T follicular helper cell (primary cell): ENCODE results near the gene ZNF287.

Experiments used
- DNase-seq: peaks from one replicate; pipeline ENCODE4 v3.0.0-alpha.2; 2020; ENCODE audit warnings: low read depth

The ZNF287 gene

DNA sequence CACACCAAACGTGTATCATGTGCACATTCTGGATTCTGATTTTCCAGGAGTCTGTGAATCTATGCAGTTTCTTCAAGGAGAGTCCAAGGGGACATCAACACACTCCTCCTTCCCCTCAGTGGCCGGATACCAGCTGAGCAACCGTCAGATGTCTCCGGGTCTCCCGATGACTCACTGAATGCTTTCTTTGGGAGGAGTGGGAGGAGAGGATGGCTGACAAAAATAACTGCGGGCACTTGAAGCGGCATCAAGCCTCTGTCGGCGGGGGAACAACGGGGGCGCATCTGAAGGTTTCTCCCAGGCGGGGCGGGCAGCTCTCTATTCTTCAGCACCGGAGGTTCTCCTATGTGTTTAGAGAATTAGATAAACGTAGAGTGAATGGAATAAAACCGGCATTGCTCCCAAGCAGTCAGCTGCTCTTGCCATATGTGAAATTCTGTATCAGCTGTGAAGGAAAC is 52.4 kb downstream of the ZNF287 start:
- no peak for DNase-seq

- no peak for DNase-seq
Measured at GRCh38 chr17:16515933-16516332, 53.1 kb downstream of the ZNF287 start.

- DNase-seq: no peak
Measured at GRCh38 chr17:16513873-16514272, 55.1 kb downstream of the ZNF287 start.

DNA sequence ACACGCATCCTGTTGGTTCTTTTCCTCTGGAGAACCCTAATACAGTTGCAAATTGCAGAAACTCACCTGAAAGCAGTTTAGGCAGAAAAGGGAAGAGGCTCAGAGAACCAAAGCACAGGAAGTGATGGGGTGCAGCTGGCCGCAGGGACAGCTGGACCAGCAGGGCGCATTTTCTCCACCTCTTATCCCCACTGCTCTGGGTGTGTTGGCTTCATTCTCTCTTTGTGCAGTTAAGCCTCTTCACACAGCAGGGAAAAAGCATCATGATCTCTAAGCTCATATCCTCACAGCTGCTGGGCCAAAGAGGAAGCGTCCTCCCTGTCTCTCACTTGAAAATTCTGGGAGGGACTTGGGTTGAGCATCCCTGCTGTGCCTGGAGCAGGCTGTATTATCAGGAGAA is 57.0 kb downstream of the ZNF287 start:
- no peak for DNase-seq

GRCh38 chr17:16511593-16511992 is 57.4 kb downstream of the ZNF287 start:
- no peak for DNase-seq

- no peak for DNase-seq
Measured at GRCh38 chr17:16507918-16508533, 61.0 kb downstream of the ZNF287 start.

- no peak for DNase-seq
Measured at GRCh38 chr17:16506188-16506587, 62.8 kb downstream of the ZNF287 start.

- DNase-seq: no peak
Measured at GRCh38 chr17:16504984-16505383, 64.0 kb downstream of the ZNF287 start.
